GM12873 (cell line): ENCODE data around the gene NAV3.

Experiments
- CTCF ChIP-seq: IDR thresholded peaks from 2 replicates; pipeline ENCODE4 v1.5.1; 2012; ENCODE audit warnings: low read depth, mild to moderate bottlenecking, moderate library complexity, low read length, control low read depth; ENCODE audit not compliant: insufficient read depth; ENCODE audit errors: missing control alignments

The NAV3 gene

GRCh38 chr12:77895699-77896098 is 65.0 kb downstream of the NAV3 start:
- no peak for TF ChIP-seq CTCF

- no peak for TF ChIP-seq CTCF
Observed at GRCh38 chr12:77907936-77908335, 77.2 kb downstream of the NAV3 start.

- no peak for TF ChIP-seq CTCF
Observed at GRCh38 chr12:77914081-77914488, 83.4 kb downstream of the NAV3 start.

GRCh38 chr12:77915071-77915600 is 84.4 kb downstream of the NAV3 start:
- TF ChIP-seq CTCF, result no peak

- no peak for TF ChIP-seq CTCF
Observed at GRCh38 chr12:77916276-77916675, 85.6 kb downstream of the NAV3 start.

GRCh38 chr12:77918046-77918445 is 87.4 kb downstream of the NAV3 start:
- TF ChIP-seq CTCF, result no peak

- TF ChIP-seq CTCF, result no peak
Observed at GRCh38 chr12:77919450-77919849, 88.8 kb downstream of the NAV3 start.
